Astrocyte (in vitro differentiated cells and primary cell): Measurements from ENCODE around the gene ERRFI1. TPM values are rescaled to one million over a fixed set of nuclear protein-coding genes. Genes with fewer than 3 reads are reported as not detected.
A peak's percentile ranks its signal among the peaks of the same experiment; 100 is the strongest.

ENCODE experiments used
- DNase-seq: peaks from one replicate; pipeline ENCODE4 v3.0.0-alpha.2; 2010; ENCODE audit warnings: low read depth
- FAIRE-seq: peaks from 2 replicates; lab custom pipeline; 2011; peaks lifted over from hg19 to GRCh38; lab: Jason Lieb, UNC
- H2AFZ ChIP-seq: 2 replicates; pipeline ENCODE4 v1.6.0; 2012; ENCODE audit warnings: low read depth, low read length, inconsistent platforms
- H3K27ac ChIP-seq: 2 replicates; pipeline ENCODE4 v1.5.1; 2011; ENCODE audit warnings: low read depth, low read length, inconsistent platforms
- H3K27me3 ChIP-seq: 2 replicates; pipeline ENCODE4 v1.6.0; 2011; ENCODE audit warnings: low read length, inconsistent platforms; ENCODE audit not compliant: insufficient read depth
- H3K36me3 ChIP-seq: 2 replicates; pipeline ENCODE4 v1.5.1; 2011; ENCODE audit warnings: low read length, inconsistent platforms; ENCODE audit not compliant: insufficient read depth
- H3K4me1 ChIP-seq: 2 replicates; pipeline ENCODE4 v1.5.1; 2011; ENCODE audit warnings: low read length, inconsistent platforms; ENCODE audit not compliant: insufficient read depth
- H3K4me2 ChIP-seq: 2 replicates; pipeline ENCODE4 v1.6.0; 2012; ENCODE audit warnings: low read length, inconsistent platforms
- H3K4me3 ChIP-seq: 2 replicates; pipeline ENCODE4 v1.5.1; 2011; ENCODE audit warnings: low read depth, mild to moderate bottlenecking, low read length, inconsistent platforms; ENCODE audit not compliant: insufficient read depth
- H3K79me2 ChIP-seq: 2 replicates; pipeline ENCODE4 v1.6.0; 2012; ENCODE audit warnings: mild to moderate bottlenecking, low read length, inconsistent platforms; ENCODE audit not compliant: insufficient read depth
- H3K9ac ChIP-seq: 2 replicates; pipeline ENCODE4 v1.6.0; 2012; ENCODE audit warnings: mild to moderate bottlenecking, low read length, inconsistent platforms
- H3K9me3 ChIP-seq: 2 replicates; pipeline ENCODE4 v1.5.1; 2012; ENCODE audit warnings: low read depth, mild to moderate bottlenecking, low read length, inconsistent platforms; ENCODE audit not compliant: insufficient read depth
- H4K20me1 ChIP-seq: 2 replicates; pipeline ENCODE4 v1.6.0; 2012; ENCODE audit warnings: low read length, inconsistent platforms; ENCODE audit not compliant: insufficient read depth
- H3K27ac Mint-ChIP-seq: one replicate; pipeline ENCODE4 v1.8.0; 2021; ENCODE audit warnings: mild to moderate bottlenecking, mixed read lengths; ENCODE audit not compliant: unreplicated experiment
- H3K27me3 Mint-ChIP-seq: one replicate; pipeline ENCODE4 v1.8.0; 2021; ENCODE audit warnings: low read depth, mixed read lengths; ENCODE audit not compliant: unreplicated experiment
- H3K36me3 Mint-ChIP-seq: one replicate; pipeline ENCODE4 v1.8.0; 2021; ENCODE audit warnings: low read depth, mixed read lengths; ENCODE audit not compliant: unreplicated experiment
- H3K4me1 Mint-ChIP-seq: one replicate; pipeline ENCODE4 v1.8.0; 2021; ENCODE audit warnings: low read depth, mixed read lengths; ENCODE audit not compliant: unreplicated experiment
- H3K4me3 Mint-ChIP-seq: one replicate; pipeline ENCODE4 v1.8.0; 2021; ENCODE audit warnings: mild to moderate bottlenecking, moderate library complexity, mixed read lengths; ENCODE audit not compliant: unreplicated experiment
- H3K9me3 Mint-ChIP-seq: one replicate; pipeline ENCODE4 v1.8.0; 2021; ENCODE audit warnings: mild to moderate bottlenecking, mixed read lengths; ENCODE audit not compliant: unreplicated experiment
- EZH2 ChIP-seq: IDR thresholded peaks from 2 replicates; pipeline ENCODE4 v1.6.1; 2012; ENCODE audit warnings: mild to moderate bottlenecking, low read length, inconsistent platforms; ENCODE audit not compliant: insufficient read depth
- total RNA-seq: library from RNA; stranded (reverse); gene quantifications from 2 replicates; pipeline ENCODE4 v1.2.1, GENCODE V29; 2021
- TF ChIP-seq, protein P1 (sequence below): IDR thresholded peaks from 2 replicates; pipeline ENCODE4 v1.5.1; 2011; ENCODE audit warnings: low read depth, mild to moderate bottlenecking, inconsistent platforms, low read length, moderate library complexity; ENCODE audit not compliant: insufficient read depth

The ERRFI1 gene
- total RNA-seq, 1 donor from 2014 or later: 81.5 TPM

DNA sequence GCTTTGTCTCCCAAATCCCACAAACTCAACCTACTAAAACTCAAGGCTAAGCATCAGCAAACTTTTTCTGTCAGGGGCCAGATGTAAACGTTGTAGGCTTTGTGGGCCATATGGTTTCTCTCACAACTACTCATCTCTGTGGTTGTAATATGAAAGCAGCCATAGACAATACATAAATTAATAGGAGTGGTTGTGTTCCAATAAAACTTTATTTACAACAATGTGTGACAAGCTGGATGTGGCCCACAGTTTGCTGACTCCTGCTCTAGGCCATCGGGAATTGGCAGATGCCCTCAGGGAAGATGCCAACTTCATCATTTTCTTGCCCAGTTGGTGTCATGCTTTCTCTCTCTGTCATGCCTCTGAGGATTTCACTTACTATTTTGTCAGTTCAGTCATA lies 17.5 kb upstream of the ERRFI1 start:
- no peak overlapping the region for H3K9ac ChIP-seq
- no peaks in the 10 kb centered on the region for H3K27me3 Mint-ChIP-seq
- H3K4me3 Mint-ChIP-seq: no peak overlapping the region

DNA sequence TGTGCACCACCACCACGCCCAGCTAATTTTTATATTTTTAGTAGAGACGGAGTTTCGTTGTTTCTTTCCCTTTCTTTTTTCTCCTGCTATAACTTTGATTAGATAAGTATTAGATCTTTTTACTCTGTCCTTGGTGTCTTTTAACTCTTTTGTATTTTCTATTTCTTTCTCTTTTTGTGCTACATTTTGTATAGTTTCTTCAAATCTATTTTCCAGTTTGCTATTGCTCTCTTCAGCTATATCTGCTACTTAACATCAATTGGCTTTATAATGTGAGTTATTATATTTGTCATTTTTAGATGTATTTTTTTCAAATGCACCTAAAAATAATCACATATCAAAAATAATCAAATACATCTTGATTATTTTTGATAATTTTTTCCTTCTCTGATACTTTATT lies 16.0 kb upstream of the ERRFI1 start:
- FAIRE-seq: no peak
- H3K27ac Mint-ChIP-seq: no peak overlapping the region
- TF ChIP-seq, protein P1, sequence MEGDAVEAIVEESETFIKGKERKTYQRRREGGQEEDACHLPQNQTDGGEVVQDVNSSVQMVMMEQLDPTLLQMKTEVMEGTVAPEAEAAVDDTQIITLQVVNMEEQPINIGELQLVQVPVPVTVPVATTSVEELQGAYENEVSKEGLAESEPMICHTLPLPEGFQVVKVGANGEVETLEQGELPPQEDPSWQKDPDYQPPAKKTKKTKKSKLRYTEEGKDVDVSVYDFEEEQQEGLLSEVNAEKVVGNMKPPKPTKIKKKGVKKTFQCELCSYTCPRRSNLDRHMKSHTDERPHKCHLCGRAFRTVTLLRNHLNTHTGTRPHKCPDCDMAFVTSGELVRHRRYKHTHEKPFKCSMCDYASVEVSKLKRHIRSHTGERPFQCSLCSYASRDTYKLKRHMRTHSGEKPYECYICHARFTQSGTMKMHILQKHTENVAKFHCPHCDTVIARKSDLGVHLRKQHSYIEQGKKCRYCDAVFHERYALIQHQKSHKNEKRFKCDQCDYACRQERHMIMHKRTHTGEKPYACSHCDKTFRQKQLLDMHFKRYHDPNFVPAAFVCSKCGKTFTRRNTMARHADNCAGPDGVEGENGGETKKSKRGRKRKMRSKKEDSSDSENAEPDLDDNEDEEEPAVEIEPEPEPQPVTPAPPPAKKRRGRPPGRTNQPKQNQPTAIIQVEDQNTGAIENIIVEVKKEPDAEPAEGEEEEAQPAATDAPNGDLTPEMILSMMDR: no peak
- no peak for TF ChIP-seq EZH2

More for the DNA sequence above, 17.5 kb upstream of the ERRFI1 start:
- peaks cover 6% of the 10 kb centered on the region for H3K9me3 Mint-ChIP-seq
- DNase-seq: no peak
- Histone ChIP-seq H3K9me3 (no peaks in the 10 kb centered on the region), H3K4me1 (peaks cover 36% of the 10 kb centered on the region), H3K27me3 (no peaks in the 10 kb centered on the region), H4K20me1 (no peaks in the 10 kb centered on the region), H3K4me3 (no peak overlapping the region), H3K27ac (no peak overlapping the region), H2AFZ (no peak overlapping the region), H3K36me3 (no peaks in the 10 kb centered on the region), H3K4me2 (no peak overlapping the region), H3K79me2 (no peaks in the 10 kb centered on the region)
- FAIRE-seq: no peak
- TF ChIP-seq, protein P1: no peak
- TF ChIP-seq EZH2: no peak
- no peaks in the 10 kb centered on the region for H3K36me3 Mint-ChIP-seq
- peaks cover 33% of the 10 kb centered on the region for H3K4me1 Mint-ChIP-seq
- no peak overlapping the region for H3K27ac Mint-ChIP-seq

DNA sequence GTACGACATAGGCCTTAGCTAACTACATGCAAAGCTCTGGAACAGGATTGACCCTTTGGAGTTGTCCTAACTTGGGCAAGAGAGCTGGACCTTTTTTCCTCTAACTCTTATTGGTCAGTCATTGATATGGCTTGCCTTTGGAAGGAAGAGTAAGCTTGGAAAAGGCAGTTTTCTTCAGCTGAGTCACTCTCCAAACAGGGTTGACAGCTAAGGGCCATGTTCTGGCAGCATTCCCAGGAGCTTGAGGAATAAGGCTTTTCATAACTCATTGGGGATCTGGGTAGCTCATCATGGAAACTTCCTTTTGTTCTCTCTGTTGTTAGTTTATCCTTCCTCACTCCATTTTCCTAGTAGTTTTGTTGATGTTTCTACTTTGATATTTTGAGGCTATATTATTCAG lies 14.5 kb upstream of the ERRFI1 start:
- H3K4me1 ChIP-seq: peaks cover 12% of the 10 kb centered on the region
- no peaks in the 10 kb centered on the region for H4K20me1 ChIP-seq
- H3K27ac ChIP-seq: peak overlapping the region; percentile 64
- Mint-ChIP-seq H3K36me3 (no peaks in the 10 kb centered on the region), H3K9me3 (peaks cover 6% of the 10 kb centered on the region), H3K4me3 (no peak overlapping the region), H3K27ac (peak overlapping the region; percentile 92), H3K27me3 (no peaks in the 10 kb centered on the region), H3K4me1 (peaks cover 15% of the 10 kb centered on the region)
- no peaks in the 10 kb centered on the region for H3K79me2 ChIP-seq
- no peaks in the 10 kb centered on the region for H3K27me3 ChIP-seq
- TF ChIP-seq, protein P1: no peak
- TF ChIP-seq EZH2: no peak
- H3K36me3 ChIP-seq: no peaks in the 10 kb centered on the region
- FAIRE-seq (peak; percentile 91), DNase-seq (peak; percentile 99)
- no peak overlapping the region for H3K4me2 ChIP-seq
- no peaks in the 10 kb centered on the region for H3K9me3 ChIP-seq
- H3K9ac ChIP-seq: peak overlapping the region; percentile 2
- H2AFZ ChIP-seq: no peak overlapping the region
- no peak overlapping the region for H3K4me3 ChIP-seq

More for the DNA sequence above, 16.0 kb upstream of the ERRFI1 start:
- no peaks in the 10 kb centered on the region for H3K9me3 ChIP-seq
- Mint-ChIP-seq H3K27me3 (no peaks in the 10 kb centered on the region), H3K9me3 (peaks cover 6% of the 10 kb centered on the region), H3K36me3 (no peaks in the 10 kb centered on the region), H3K4me1 (peaks cover 20% of the 10 kb centered on the region), H3K4me3 (no peak overlapping the region)
- no peak overlapping the region for H3K4me2 ChIP-seq
- no peaks in the 10 kb centered on the region for H3K79me2 ChIP-seq
- peaks cover 25% of the 10 kb centered on the region for H3K4me1 ChIP-seq
- no peaks in the 10 kb centered on the region for H3K27me3 ChIP-seq
- H3K9ac ChIP-seq: no peak overlapping the region
- no peak overlapping the region for H3K4me3 ChIP-seq
- no peaks in the 10 kb centered on the region for H3K36me3 ChIP-seq
- DNase-seq: no peak
- no peak overlapping the region for H2AFZ ChIP-seq
- H3K27ac ChIP-seq: no peak overlapping the region
- H4K20me1 ChIP-seq: no peaks in the 10 kb centered on the region
